BE2C (cell line): ENCODE measurements around the gene ZNF446. TPM values are rescaled to one million over a fixed set of nuclear protein-coding genes. Genes with fewer than 3 reads are reported as not detected.

Experiments used
- DNase-seq: peaks from one replicate; pipeline ENCODE4 v3.0.0-alpha.2; 2020
- H3K27me3 ChIP-seq: fragments of 250-450 bp; sonication (Bioruptor Pico); 2 replicates; pipeline ENCODE4 v1.5.1; 2020; ENCODE audit warnings: mild to moderate bottlenecking
- H3K36me3 ChIP-seq: fragments of 250-450 bp; sonication (Bioruptor Pico); 2 replicates; pipeline ENCODE4 v1.5.1; 2020; ENCODE audit warnings: mild to moderate bottlenecking
- H3K4me1 ChIP-seq: fragments of 250-450 bp; sonication (Bioruptor Pico); 2 replicates; pipeline ENCODE4 v1.5.1; 2020
- H3K4me3 ChIP-seq: 2 replicates; pipeline ENCODE4 v1.5.1; 2011; ENCODE audit warnings: low read depth, low read length
- H3K9me3 ChIP-seq: fragments of 250-450 bp; sonication (Bioruptor Pico); 2 replicates; pipeline ENCODE4 v1.5.1; 2020
- polyA plus RNA-seq: library from polyadenylated mRNA; unstranded; fragments of >200 nt; gene quantifications from one replicate; pipeline ENCODE4 v1.2.1, GENCODE V29; 2012; ENCODE audit warnings: low read depth, missing spikeins; ENCODE audit not compliant: insufficient read length, insufficient read depth
- TF ChIP-seq, protein P1 (sequence below): IDR thresholded peaks from 2 replicates; pipeline ENCODE4 v1.5.1; 2012; ENCODE audit warnings: mild to moderate bottlenecking, low read depth, low read length

Gene ZNF446
- polyA plus RNA-seq = 19.1 TPM

DNA sequence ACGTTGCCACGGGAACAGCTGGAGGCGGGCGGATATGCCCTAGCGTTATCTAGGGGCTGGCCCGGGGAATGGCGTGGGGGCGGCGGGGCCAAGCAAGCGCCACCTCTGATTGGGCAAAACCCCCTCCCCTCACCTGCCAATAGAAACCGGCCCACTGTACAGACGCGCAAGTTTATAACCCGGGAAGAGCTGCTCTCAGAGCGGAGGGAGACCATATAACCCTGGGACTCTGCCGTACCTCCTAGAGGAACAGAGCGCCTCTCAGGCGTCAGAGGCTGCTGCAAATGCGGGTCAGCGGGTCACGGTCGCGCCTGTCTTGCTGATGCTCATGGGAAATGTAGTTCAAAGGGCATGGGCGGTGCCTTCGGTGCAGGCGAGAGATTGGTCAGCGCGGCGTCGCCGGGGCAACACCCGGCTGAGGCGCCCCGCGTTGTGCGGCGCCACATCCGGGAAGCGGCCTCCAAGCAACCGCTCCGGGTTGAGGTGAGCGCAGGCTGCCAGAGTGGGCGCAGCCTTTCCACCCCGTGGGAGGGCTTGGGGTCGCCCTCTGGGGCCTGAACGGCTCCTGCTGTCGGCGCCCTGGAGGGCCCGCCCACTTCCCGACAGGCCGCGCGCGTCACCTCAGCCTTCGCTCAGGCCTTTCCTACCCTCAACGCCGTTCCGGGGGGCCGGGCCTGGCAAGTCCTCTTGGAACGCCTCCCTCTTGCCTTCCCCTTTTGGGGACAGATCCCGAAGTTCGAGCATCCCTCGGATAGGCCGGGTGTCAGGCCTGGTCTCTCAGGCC lies at the start of gene ZNF446:
Gene ZNF446 (plus strand): TSS at position 639 of the 784 bp plus-strand sequence. CDS start 867 bp downstream, outside the sequence.
- peak; percentile 96 for DNase-seq
- Histone ChIP-seq H3K4me1 (no peaks in the 10 kb centered on the region; the same call in 1 of the 2 replicates), H3K9me3 (no peaks in the 10 kb centered on the region), H3K36me3 (peaks cover 18% of the 10 kb centered on the region), H3K27me3 (no peaks in the 10 kb centered on the region), H3K4me3 (peak within 1 kb of the TSS; percentile 78)
- TF ChIP-seq, protein P1, sequence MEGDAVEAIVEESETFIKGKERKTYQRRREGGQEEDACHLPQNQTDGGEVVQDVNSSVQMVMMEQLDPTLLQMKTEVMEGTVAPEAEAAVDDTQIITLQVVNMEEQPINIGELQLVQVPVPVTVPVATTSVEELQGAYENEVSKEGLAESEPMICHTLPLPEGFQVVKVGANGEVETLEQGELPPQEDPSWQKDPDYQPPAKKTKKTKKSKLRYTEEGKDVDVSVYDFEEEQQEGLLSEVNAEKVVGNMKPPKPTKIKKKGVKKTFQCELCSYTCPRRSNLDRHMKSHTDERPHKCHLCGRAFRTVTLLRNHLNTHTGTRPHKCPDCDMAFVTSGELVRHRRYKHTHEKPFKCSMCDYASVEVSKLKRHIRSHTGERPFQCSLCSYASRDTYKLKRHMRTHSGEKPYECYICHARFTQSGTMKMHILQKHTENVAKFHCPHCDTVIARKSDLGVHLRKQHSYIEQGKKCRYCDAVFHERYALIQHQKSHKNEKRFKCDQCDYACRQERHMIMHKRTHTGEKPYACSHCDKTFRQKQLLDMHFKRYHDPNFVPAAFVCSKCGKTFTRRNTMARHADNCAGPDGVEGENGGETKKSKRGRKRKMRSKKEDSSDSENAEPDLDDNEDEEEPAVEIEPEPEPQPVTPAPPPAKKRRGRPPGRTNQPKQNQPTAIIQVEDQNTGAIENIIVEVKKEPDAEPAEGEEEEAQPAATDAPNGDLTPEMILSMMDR = peak; percentile 5; the same call in 1 of the 2 replicates

DNA sequence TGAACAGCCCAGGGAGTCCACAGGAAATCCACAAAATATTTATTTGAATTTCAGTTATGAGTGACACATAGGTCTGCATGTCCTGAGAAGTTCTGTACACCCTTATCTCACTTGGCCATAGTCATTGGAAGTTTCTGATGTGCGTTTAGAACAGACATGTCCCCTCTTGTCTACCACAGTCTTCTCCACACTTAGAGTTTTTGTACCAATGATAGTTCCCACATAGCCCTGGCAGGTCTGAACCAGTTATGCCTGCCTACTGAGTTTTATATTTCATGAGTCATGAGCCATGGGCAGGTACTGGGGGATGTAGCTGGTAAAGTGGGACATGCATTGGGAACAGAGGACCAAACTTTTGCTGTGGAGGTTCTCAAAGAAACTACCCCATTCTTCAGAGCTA lies 47.5 kb upstream of the ZNF446 start:
- Histone ChIP-seq H3K4me1 (no peaks in the 10 kb centered on the region), H3K4me3 (no peak overlapping the region), H3K36me3 (peaks cover 29% of the 10 kb centered on the region), H3K27me3 (no peaks in the 10 kb centered on the region), H3K9me3 (peaks cover 10% of the 10 kb centered on the region)
- no peak for DNase-seq
- TF ChIP-seq, protein P1 = no peak

DNA sequence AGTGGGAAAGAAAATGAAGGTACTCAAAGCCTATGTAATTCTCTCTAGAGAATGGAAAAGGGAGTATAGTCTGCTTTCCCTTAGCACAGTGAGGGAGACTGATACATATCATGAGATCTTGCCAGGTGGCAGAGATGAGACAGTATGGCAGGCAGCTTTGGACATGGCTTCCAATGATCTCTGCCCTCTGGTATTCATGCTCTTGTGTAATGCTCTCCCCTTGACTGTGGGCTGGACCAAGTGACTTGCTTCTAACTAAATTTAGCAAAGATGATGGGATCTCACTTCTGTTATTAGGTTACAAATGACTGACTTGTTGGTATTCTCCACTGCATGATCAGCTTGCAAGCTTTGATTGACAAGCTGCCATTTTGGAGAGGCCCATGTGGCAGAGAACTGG lies 46.4 kb upstream of the ZNF446 start:
- no peaks in the 10 kb centered on the region for H3K27me3 ChIP-seq
- peaks cover 16% of the 10 kb centered on the region for H3K9me3 ChIP-seq
- no peak for DNase-seq
- peaks cover 40% of the 10 kb centered on the region for H3K36me3 ChIP-seq
- TF ChIP-seq, protein P1 = no peak
- H3K4me3 ChIP-seq = no peak overlapping the region
- no peaks in the 10 kb centered on the region for H3K4me1 ChIP-seq

GRCh38 chr19:58434217-58434616 lies 41.9 kb upstream of the ZNF446 start:
- Histone ChIP-seq H3K4me1 (no peaks in the 10 kb centered on the region), H3K27me3 (no peaks in the 10 kb centered on the region), H3K4me3 (no peak overlapping the region), H3K36me3 (peaks cover 60% of the 10 kb centered on the region), H3K9me3 (peaks cover 16% of the 10 kb centered on the region)
- no peak for DNase-seq
- TF ChIP-seq, protein P1 = no peak

DNA sequence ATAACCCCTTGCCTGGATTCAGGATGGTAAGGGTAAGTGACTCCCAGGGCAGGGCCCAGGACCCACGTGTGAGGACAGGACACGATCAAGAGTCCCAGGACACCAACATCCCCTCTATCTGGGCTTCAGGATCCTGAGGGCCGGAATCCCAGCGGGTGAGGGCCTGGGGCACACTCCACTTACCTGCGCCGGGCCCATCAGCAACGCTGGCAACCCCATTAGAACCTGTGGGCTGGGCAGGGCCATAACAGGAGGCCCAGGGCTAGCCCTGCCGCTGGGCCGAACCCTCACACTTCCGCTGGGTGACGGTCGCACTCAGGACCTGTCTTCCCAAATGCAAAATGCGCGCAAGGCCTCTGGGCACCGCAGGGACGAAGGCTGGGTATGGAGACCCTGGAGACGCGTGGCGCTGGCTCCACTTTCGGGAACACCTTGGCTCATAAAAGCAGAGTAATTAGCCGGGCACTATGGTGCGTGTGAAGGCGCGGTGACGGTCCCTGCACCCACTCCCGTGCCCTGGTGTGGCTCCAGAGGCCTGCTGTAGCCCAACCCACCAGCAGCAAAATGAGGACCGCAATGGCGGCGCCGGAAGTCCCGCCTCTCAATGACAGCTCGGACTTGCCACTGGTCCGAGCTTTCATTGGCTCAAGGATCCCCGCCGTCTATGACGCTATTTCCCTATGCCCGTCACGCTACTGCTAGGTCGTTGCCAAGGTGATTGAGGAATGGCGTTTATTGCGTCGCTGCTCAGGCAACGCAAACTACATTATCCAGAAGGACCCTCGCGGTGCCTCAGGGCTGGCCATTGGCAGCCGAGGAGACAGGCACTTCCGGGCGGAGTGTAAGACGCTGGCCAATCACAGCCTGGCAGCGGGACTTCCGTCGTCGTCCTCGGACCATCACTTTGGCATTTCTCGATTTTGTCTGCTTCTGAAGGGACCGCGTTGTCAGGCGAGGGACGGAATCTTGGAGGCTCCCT lies 36.3 kb upstream of the ZNF446 start, which contains the start of gene ZNF132:
Gene ZNF132 (minus strand): TSS at position 578 of the 979 bp plus-strand sequence. CDS start 332 bp downstream, at position 246.
- peak; percentile 97 for DNase-seq
- peak within 1 kb of the TSS; percentile 84 for H3K4me3 ChIP-seq
- H3K27me3 ChIP-seq = no peaks in the 10 kb centered on the region
- peaks cover 6% of the 10 kb centered on the region for H3K9me3 ChIP-seq
- TF ChIP-seq, protein P1 = no peak
- no peaks in the 10 kb centered on the region for H3K4me1 ChIP-seq
- peaks cover 18% of the 10 kb centered on the region for H3K36me3 ChIP-seq
